HG03135 (cell line): ENCODE measurements around the gene IGSF8.

Experiments used
- ATAC-seq: cut with Tn5 transposase; IDR thresholded peaks from one replicate; pipeline ENCODE4 v1.9.1; 2021; ENCODE audit warnings: mild to moderate bottlenecking, moderate library complexity; ENCODE audit not compliant: unreplicated experiment

Gene IGSF8

GRCh38 chr1:160089883-160090282 lies 8.5 kb downstream of the IGSF8 start:
- no peak for ATAC-seq

- ATAC-seq, result no peak
Measured at GRCh38 chr1:160087118-160087662, 11.2 kb downstream of the IGSF8 start.

GRCh38 chr1:160086456-160086892 lies 11.9 kb downstream of the IGSF8 start:
- ATAC-seq, result no peak

GRCh38 chr1:160085686-160086455 lies 12.5 kb downstream of the IGSF8 start:
- ATAC-seq, result no peak

GRCh38 chr1:160084771-160085321 lies 13.6 kb downstream of the IGSF8 start:
- ATAC-seq, result no peak

- peak; percentile 72 for ATAC-seq
Measured at GRCh38 chr1:160083968-160084770, 14.2 kb downstream of the IGSF8 start.

GRCh38 chr1:160082926-160083325 lies 15.5 kb downstream of the IGSF8 start:
- ATAC-seq, result no peak

GRCh38 chr1:160082487-160082886 lies 15.9 kb downstream of the IGSF8 start:
- ATAC-seq, result no peak

GRCh38 chr1:160081261-160081936 lies 17.0 kb downstream of the IGSF8 start, which contains the start of gene KCNJ9:
Gene KCNJ9 (plus strand): TSS chr1:160081538. CDS start chr1:160084031, 2,493 bp downstream.
- ATAC-seq, result no peak

- ATAC-seq, result no peak
Measured at GRCh38 chr1:160080381-160081100, 17.9 kb downstream of the IGSF8 start.

GRCh38 chr1:160079448-160079847 lies 19.0 kb downstream of the IGSF8 start:
- no peak for ATAC-seq

- ATAC-seq, result peak; percentile 76
Measured at GRCh38 chr1:160078512-160079195, 19.8 kb downstream of the IGSF8 start.

- ATAC-seq, result no peak
Measured at GRCh38 chr1:160077486-160077885, 20.9 kb downstream of the IGSF8 start.

GRCh38 chr1:160076295-160076694 lies 22.1 kb downstream of the IGSF8 start:
- ATAC-seq, result no peak

- no peak for ATAC-seq
Measured at GRCh38 chr1:160075836-160076235, 22.6 kb downstream of the IGSF8 start.

- no peak for ATAC-seq
Measured at GRCh38 chr1:160074865-160075264, 23.6 kb downstream of the IGSF8 start.

GRCh38 chr1:160071289-160071688 lies 27.1 kb downstream of the IGSF8 start:
- no peak for ATAC-seq

GRCh38 chr1:160070243-160071163 lies 27.9 kb downstream of the IGSF8 start:
- ATAC-seq, result no peak
